Right lobe of liver (tissue), 6 donors: Measurements from ENCODE around the gene ELOVL6. TPM values are rescaled to one million over a fixed set of nuclear protein-coding genes. Genes with fewer than 3 reads are reported as not detected.

ENCODE experiments used
- ATAC-seq, 4 donors: fragments of 200-7000 bp; cut with Tn5 transposase; one replicate each; pipeline ENCODE4 v1.9.1; 2020; ENCODE audit warnings: mild to moderate bottlenecking in 4 of 4, moderate library complexity in 4 of 4
- DNase-seq, 3 donors: peaks; one replicate each; pipeline ENCODE4 v3.0.0-alpha.2; 2020
- H3K27ac ChIP-seq, 3 donors: fragments of 200-600 bp; one replicate each; pipeline ENCODE4 v1.8.0; 2022
- H3K27me3 ChIP-seq, 2 donors: fragments of 200-600 bp; one replicate each; pipeline ENCODE4 v1.8.0; 2022
- H3K36me3 ChIP-seq, 4 donors: fragments of 200-600 bp; sonication (generic) in 1 of 4; one replicate each; pipeline versions ENCODE4 v1.5.1 to v1.8.0; 2017 to 2022; ENCODE audit warnings: control low read depth in 1 of 4
- H3K4me1 ChIP-seq, 4 donors: fragments of 200-600 bp; sonication (generic) in 1 of 4; one replicate each; pipeline versions ENCODE4 v1.5.1 to v1.8.0; 2017 to 2022; ENCODE audit warnings: control low read depth in 1 of 4
- H3K4me3 ChIP-seq, 3 donors: fragments of 200-600 bp; one replicate each; pipeline ENCODE4 v1.8.0; 2022
- H3K9me3 ChIP-seq, 4 donors: fragments of 200-600 bp; sonication (generic) in 1 of 4; one replicate each; pipeline versions ENCODE4 v1.5.1 to v1.8.0; 2017 to 2022; ENCODE audit warnings: control low read depth in 1 of 4
- POLR2A ChIP-seq: fragments of 450-650 bp; IDR thresholded peaks from one replicate; pipeline ENCODE4 v1.6.1; 2017; ENCODE audit warnings: antibody characterized with exemption, mild to moderate bottlenecking
- WGBS: methylation state at CpG from one replicate; pipeline ENCODE4 v1.1.6; 2018; ENCODE audit warnings: low coverage, low lambda C conversion rate; ENCODE audit not compliant: insufficient coverage; ENCODE audit errors: missing lambda C conversion rate; 5-methylcytosine and 5-hydroxymethylcytosine counted together
- intact Hi-C, 2 donors: fragments of 100-400 bp; cut with DNase I; formaldehyde crosslinking; loops; one replicate each; pipeline versions ENCODE4 v1.11.2 to v1.14.1; 2022
- total RNA-seq, 6 experiments: library from RNA; depleted of rRNA in 2 of 6; stranded (reverse); fragments of >200 nt in 2 of 6; fragmentation: NEBNext Ultra II Directional in 3 of 6; extraction: Animal tissue kit (Norgen Biotek cat#: 25700) in 3 of 6; gene quantifications; one replicate each; pipeline versions ENCODE4 v1.1.0 to v1.2.4, GENCODE V29; 2016 to 2023
- TF ChIP-seq, protein P1 (sequence below), 4 donors: fragments of 200-600 bp in 3 of 4; fragments of 450-650 bp in 1 of 4; IDR thresholded peaks; one replicate each; pipeline versions ENCODE4 v1.5.1 to v1.8.0; 2016 to 2022; ENCODE audit warnings: antibody characterized with exemption in 4 of 4, mild to moderate bottlenecking in 2 of 4
- donor health status: DM: no; HTN: yes; CAD: no.
- donor health status: DM: no; HTN: no; CAD: no.
- donor health status: DM: no; HTN: no; CAD: no.
- donor health status: DM: no; HTN: yes; CAD: no.
- donor health status: DM: no; HTN: yes; CAD: no.

The ELOVL6 gene
- total RNA-seq, 6 experiments from 2014 or later: 21.5 to 94.8 (median 31.2) TPM

DNA sequence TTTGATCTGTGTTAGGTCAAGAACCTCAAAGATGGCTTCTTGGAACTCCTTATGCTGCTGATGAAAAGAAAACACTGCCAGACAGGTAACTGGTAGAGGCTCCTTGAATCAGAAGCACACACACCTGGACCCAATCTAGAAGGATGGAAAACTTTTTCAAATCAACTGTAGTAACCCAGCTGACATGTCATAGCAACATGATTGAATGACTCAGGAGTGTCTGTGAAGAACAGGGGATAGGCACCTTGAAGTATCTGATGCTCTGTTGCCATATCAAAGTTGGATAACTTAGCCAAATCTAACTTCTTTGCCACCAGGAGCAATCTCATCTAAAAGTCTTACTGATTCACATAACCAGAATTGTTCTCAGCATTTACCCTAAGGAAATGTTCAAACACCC lies 98.8 kb downstream of the ELOVL6 start:
- no peak overlapping the region for H3K4me3 ChIP-seq
- no peaks in the 10 kb centered on the region for H3K4me1 ChIP-seq
- H3K27ac ChIP-seq: no peak overlapping the region
- intact Hi-C loops: no loop called here
- DNase-seq: no peak
- peaks cover 0 to 5% (median 0%) of the 10 kb centered on the region in 4 donors for H3K36me3 ChIP-seq
- no peak for ATAC-seq
- TF ChIP-seq, protein P1, sequence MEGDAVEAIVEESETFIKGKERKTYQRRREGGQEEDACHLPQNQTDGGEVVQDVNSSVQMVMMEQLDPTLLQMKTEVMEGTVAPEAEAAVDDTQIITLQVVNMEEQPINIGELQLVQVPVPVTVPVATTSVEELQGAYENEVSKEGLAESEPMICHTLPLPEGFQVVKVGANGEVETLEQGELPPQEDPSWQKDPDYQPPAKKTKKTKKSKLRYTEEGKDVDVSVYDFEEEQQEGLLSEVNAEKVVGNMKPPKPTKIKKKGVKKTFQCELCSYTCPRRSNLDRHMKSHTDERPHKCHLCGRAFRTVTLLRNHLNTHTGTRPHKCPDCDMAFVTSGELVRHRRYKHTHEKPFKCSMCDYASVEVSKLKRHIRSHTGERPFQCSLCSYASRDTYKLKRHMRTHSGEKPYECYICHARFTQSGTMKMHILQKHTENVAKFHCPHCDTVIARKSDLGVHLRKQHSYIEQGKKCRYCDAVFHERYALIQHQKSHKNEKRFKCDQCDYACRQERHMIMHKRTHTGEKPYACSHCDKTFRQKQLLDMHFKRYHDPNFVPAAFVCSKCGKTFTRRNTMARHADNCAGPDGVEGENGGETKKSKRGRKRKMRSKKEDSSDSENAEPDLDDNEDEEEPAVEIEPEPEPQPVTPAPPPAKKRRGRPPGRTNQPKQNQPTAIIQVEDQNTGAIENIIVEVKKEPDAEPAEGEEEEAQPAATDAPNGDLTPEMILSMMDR (IDR thresholded peaks at IDR 0.05): no peak
- TF ChIP-seq POLR2A: no peak
- no peaks in the 10 kb centered on the region for H3K9me3 ChIP-seq
- H3K27me3 ChIP-seq: no peaks in the 10 kb centered on the region

DNA sequence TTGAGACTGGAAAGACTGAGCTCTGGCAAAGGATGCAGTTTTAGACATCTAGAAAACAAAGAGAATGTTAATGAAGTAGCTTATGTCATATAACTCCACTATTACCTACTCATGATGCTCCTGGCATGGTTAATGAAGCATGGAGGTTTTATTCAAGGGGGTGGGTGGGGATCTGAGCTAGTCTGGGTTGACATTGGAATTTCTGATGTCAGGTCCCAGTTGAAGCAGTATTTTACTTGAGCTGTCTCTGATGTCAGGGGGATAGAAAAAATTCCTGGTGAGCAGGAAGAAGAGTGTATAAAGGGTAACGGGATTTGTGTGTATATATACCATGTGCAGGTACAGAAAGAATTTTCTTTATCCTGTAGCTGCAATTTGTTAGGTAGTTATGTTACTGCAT lies 102.0 kb downstream of the ELOVL6 start:
- H3K36me3 ChIP-seq: no peaks in the 10 kb centered on the region
- ATAC-seq (no peak), DNase-seq (no peak)
- H3K27me3 ChIP-seq: no peaks in the 10 kb centered on the region
- no peaks in the 10 kb centered on the region for H3K9me3 ChIP-seq
- intact Hi-C loops: no loop called here
- H3K27ac ChIP-seq: no peak overlapping the region
- H3K4me1 ChIP-seq: no peaks in the 10 kb centered on the region
- H3K4me3 ChIP-seq: no peak overlapping the region
- TF ChIP-seq POLR2A: no peak
- TF ChIP-seq, protein P1 (IDR thresholded peaks at IDR 0.05): no peak
- 92% methylated on average over 1 of the region's 1 CpG for WGBS

DNA sequence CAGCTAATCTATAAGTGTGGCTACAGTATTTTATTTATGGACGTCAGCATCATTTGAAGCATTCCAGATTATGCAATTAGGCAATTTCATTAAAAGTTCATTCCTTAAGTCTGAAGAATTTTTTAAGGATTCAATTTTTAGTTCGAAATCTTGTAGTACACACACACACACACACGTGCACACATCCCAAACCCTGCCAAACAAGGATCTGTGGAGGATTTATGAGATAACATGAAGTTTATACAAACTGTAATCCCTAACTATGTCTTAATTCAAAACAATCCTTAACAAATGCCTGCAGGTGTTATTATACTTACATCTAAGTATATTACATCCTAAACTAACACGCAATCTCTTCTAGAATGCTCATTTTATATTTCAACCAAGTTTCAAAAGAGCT lies 105.8 kb downstream of the ELOVL6 start:
- 66% methylated on average over 4 of the region's 4 CpGs for WGBS
- DNase-seq: no peak
- intact Hi-C loops: no loop called here
- no peak overlapping the region for H3K4me3 ChIP-seq
- no peak overlapping the region for H3K27ac ChIP-seq
- no peak for ATAC-seq
- H3K36me3 ChIP-seq: no peaks in the 10 kb centered on the region
- no peaks in the 10 kb centered on the region for H3K4me1 ChIP-seq
- no peak for TF ChIP-seq POLR2A
- TF ChIP-seq, protein P1 (IDR thresholded peaks at IDR 0.05): no peak
- H3K9me3 ChIP-seq: no peaks in the 10 kb centered on the region
- no peaks in the 10 kb centered on the region for H3K27me3 ChIP-seq

DNA sequence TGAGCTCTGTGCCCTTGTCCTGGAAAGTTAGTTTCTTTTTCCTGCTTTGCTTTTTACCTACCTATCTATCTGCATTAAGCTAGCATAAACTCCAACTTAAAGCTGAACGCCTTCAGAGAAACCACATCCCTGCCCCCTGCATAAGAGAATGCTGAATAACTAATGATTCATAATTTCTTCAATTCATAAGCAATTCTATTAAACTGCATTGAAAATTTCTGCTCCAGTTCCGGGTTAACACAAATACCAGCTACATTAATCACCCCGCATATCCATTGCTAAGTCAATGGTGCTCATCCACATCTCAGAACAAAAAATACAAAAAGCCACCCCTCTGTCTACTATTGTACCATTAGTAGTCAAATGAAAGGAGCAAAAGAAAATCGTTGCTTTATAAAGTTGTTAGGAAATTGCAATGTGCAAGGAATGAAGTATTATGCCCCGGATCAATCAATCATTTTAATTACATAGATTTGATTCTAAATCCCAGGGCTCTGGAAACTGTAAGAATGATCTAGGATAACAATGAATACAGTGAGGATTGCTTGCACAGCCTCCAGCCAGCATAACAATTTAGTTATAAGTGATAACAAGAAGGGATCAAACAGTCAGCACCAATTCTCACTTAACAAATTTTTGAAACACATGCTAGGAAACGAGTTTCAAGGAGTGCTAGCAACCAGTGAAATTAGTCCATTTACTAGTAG lies 106.8 kb downstream of the ELOVL6 start:
- Histone ChIP-seq H3K27me3 (no peaks in the 10 kb centered on the region), H3K4me3 (no peak overlapping the region), H3K27ac (no peak overlapping the region), H3K4me1 (no peaks in the 10 kb centered on the region), H3K9me3 (no peaks in the 10 kb centered on the region), H3K36me3 (no peaks in the 10 kb centered on the region)
- intact Hi-C loops: no loop called here
- ATAC-seq: no peak
- 85% methylated on average over 6 of the region's 6 CpGs for WGBS
- DNase-seq: no peak
- TF ChIP-seq, protein P1 (IDR thresholded peaks at IDR 0.05): no peak
- no peak for TF ChIP-seq POLR2A
